A549 (cell line): ENCODE results near the gene SLC6A5.

Experiments used
- CBX8 ChIP-seq: fragments of 200-600 bp; sonication (generic); IDR thresholded peaks from 2 replicates; pipeline ENCODE4 v1.6.1; 2016
- CHD4 ChIP-seq: fragments of 200-600 bp; sonication (generic); IDR thresholded peaks from 2 replicates; pipeline ENCODE4 v1.6.1; 2016; ENCODE audit warnings: antibody characterized with exemption, mild to moderate bottlenecking, borderline replicate concordance
- CTCF ChIP-seq: fragments of >200 bp; sonication (Bioruptor Twin); formaldehyde crosslinking; IDR thresholded peaks from 3 replicates; pipeline ENCODE4 v1.5.1; 2016
- ESRRA ChIP-seq: fragments of 150-350 bp; IDR thresholded peaks from 2 replicates; pipeline ENCODE4 v1.6.1; 2014; ENCODE audit warnings: mild to moderate bottlenecking, low read length, borderline replicate concordance
- MAZ ChIP-seq: fragments of 150-350 bp; IDR thresholded peaks from 2 replicates; pipeline ENCODE4 v1.6.1; 2014; ENCODE audit warnings: antibody characterized with exemption, low read depth, low read length, borderline replicate concordance
- NR3C1 ChIP-seq: fragments of >200 bp; sonication (Bioruptor Twin); formaldehyde crosslinking; IDR thresholded peaks from 3 replicates; pipeline ENCODE4 v1.6.1; 2017
- RCOR1 ChIP-seq: fragments of 150-350 bp; IDR thresholded peaks from 2 replicates; pipeline ENCODE4 v1.6.1; 2014; ENCODE audit warnings: antibody characterized with exemption, low read length, low read depth
- REST ChIP-seq: fragments of 200-600 bp; sonication (generic); IDR thresholded peaks from 2 replicates; pipeline ENCODE4 v1.6.1; 2016; ENCODE audit warnings: antibody characterized with exemption, mild to moderate bottlenecking, moderate library complexity
- SREBF2 ChIP-seq: fragments of 450-650 bp; IDR thresholded peaks from 2 replicates; pipeline ENCODE4 v1.6.1; 2014; ENCODE audit warnings: mild to moderate bottlenecking, moderate library complexity
- ZFP36 ChIP-seq: fragments of 450-650 bp; IDR thresholded peaks from 2 replicates; pipeline ENCODE4 v1.6.1; 2014; ENCODE audit warnings: borderline replicate concordance; ENCODE audit not compliant: partially characterized antibody
- TF ChIP-seq, protein P1 (sequence below): fragments of 450-650 bp; IDR thresholded peaks from 2 replicates; pipeline ENCODE4 v1.6.1; 2014; ENCODE audit warnings: antibody characterized with exemption
- TF ChIP-seq, protein P2 (sequence below): IDR thresholded peaks from 2 replicates; pipeline ENCODE4 v1.6.1; 2012; ENCODE audit warnings: low read depth, borderline replicate concordance

DNA sequence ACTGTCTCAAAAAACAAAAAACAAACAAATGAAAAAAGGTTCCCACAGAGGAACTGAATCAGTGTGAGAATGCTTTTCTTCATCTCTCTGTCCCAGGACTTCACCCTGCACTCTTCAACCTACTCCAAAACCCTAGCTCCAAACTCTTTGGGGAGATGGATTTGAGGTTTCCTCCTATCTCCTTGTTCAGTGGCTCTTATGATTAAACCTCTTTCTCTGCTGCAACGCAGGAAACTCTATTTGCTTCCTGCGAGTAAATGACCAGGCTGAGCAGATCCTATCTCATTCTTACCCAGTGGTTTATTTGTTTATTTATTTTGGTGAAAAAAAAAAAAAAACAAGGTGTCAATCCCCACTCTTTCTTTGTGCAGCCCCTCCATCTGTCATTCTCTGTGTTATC, 12.0 kb downstream of the SLC6A5 start:
- TF ChIP-seq CTCF (no peak), ZFP36 (no peak), CBX8 (no peak), NR3C1 (no peak), CHD4 (no peak), ESRRA (no peak), SREBF2 (no peak), RCOR1 (no peak), REST (no peak), MAZ (no peak)
- TF ChIP-seq, protein P1, sequence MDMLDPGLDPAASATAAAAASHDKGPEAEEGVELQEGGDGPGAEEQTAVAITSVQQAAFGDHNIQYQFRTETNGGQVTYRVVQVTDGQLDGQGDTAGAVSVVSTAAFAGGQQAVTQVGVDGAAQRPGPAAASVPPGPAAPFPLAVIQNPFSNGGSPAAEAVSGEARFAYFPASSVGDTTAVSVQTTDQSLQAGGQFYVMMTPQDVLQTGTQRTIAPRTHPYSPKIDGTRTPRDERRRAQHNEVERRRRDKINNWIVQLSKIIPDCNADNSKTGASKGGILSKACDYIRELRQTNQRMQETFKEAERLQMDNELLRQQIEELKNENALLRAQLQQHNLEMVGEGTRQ = no peak
- TF ChIP-seq, protein P2, sequence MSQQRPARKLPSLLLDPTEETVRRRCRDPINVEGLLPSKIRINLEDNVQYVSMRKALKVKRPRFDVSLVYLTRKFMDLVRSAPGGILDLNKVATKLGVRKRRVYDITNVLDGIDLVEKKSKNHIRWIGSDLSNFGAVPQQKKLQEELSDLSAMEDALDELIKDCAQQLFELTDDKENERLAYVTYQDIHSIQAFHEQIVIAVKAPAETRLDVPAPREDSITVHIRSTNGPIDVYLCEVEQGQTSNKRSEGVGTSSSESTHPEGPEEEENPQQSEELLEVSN = no peak
